Prostate gland (tissue), 2 donors: ENCODE data around the gene R3HCC1L.

Source experiments
- POLR2A ChIP-seq: fragments of 450-650 bp; IDR thresholded peaks from one replicate; pipeline ENCODE4 v1.6.1; 2016; ENCODE audit warnings: antibody characterized with exemption, mild to moderate bottlenecking
- TF ChIP-seq, protein P1 (sequence below), 4 experiments: fragments of 200-600 bp in 2 of 4; fragments of 450-650 bp in 2 of 4; sonication (generic) in 2 of 4; IDR thresholded peaks; 1 replicate in 3 of 4; 2 replicates in 1 of 4; pipeline ENCODE4 v1.5.1; 2016 to 2019; ENCODE audit warnings: antibody characterized with exemption in 4 of 4, mild to moderate bottlenecking in 2 of 4, moderate library complexity in 2 of 4

- no peak for TF ChIP-seq POLR2A
- TF ChIP-seq, protein P1, sequence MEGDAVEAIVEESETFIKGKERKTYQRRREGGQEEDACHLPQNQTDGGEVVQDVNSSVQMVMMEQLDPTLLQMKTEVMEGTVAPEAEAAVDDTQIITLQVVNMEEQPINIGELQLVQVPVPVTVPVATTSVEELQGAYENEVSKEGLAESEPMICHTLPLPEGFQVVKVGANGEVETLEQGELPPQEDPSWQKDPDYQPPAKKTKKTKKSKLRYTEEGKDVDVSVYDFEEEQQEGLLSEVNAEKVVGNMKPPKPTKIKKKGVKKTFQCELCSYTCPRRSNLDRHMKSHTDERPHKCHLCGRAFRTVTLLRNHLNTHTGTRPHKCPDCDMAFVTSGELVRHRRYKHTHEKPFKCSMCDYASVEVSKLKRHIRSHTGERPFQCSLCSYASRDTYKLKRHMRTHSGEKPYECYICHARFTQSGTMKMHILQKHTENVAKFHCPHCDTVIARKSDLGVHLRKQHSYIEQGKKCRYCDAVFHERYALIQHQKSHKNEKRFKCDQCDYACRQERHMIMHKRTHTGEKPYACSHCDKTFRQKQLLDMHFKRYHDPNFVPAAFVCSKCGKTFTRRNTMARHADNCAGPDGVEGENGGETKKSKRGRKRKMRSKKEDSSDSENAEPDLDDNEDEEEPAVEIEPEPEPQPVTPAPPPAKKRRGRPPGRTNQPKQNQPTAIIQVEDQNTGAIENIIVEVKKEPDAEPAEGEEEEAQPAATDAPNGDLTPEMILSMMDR (IDR thresholded peaks at IDR 0.05), result no peak
Observed at GRCh38 chr10:98244141-98244540, 109.7 kb downstream of the R3HCC1L start.
